Peyer's patch (tissue), 4 donors: ENCODE data around the gene C9.

Source experiments
- CTCF ChIP-seq, 6 experiments: fragments of 450-650 bp in 4 of 6; fragments of 200-600 bp in 2 of 6; sonication (generic) in 1 of 6; IDR thresholded peaks; one replicate each; pipeline ENCODE4 v1.5.1; 2017 to 2019; ENCODE audit warnings: antibody characterized with exemption in 6 of 6, mild to moderate bottlenecking in 3 of 6, moderate library complexity in 1 of 6
- POLR2A ChIP-seq, 2 donors: fragments of 450-650 bp; IDR thresholded peaks; one replicate each; pipeline ENCODE4 v1.5.1; 2017; ENCODE audit warnings: antibody characterized with exemption in 2 of 2, mild to moderate bottlenecking in 2 of 2, moderate library complexity in 2 of 2

- TF ChIP-seq CTCF (IDR thresholded peaks at IDR 0.05) (no peak), POLR2A (IDR thresholded peaks at IDR 0.05) (no peak)
Measured at GRCh38 chr5:39266442-39266841, 97.9 kb downstream of the C9 start.
